H1 (cell line): ENCODE data around the gene CABLES2. TPM values are rescaled to one million over a fixed set of nuclear protein-coding genes. Genes with fewer than 3 reads are reported as not detected.

Experiments used
- BACH1 ChIP-seq: IDR thresholded peaks from 2 replicates; pipeline ENCODE4 v1.6.1; 2012; ENCODE audit warnings: low read length, improper control_type of control experiment
- NRF1 ChIP-seq: IDR thresholded peaks from 2 replicates; pipeline ENCODE4 v1.6.1; 2011; ENCODE audit warnings: mild to moderate bottlenecking, low read depth, low read length, improper control_type of control experiment
- SRF ChIP-seq: IDR thresholded peaks from 2 replicates; pipeline ENCODE4 v1.6.1; 2011; ENCODE audit warnings: mild to moderate bottlenecking, low read depth, low read length, moderate library complexity
- polyA plus RNA-seq, 7 experiments: library from polyadenylated mRNA; depleted of rRNA in 3 of 7; stranded (reverse) in 5 of 7; unstranded in 2 of 7; fragments of >200 nt in 5 of 7; fragments of 200-250 nt in 2 of 7; gene quantifications; 1 replicate in 5 of 7; 2 replicates in 1 of 7; 4 replicates in 1 of 7; pipeline versions ENCODE4 v1.2.1 to v1.2.3, GENCODE V29; 2011 to 2013; ENCODE audit warnings: missing spikeins in 2 of 7, mixed read lengths in 2 of 7
- total RNA-seq: library from RNA; stranded (reverse); fragmentation: NEBNext Ultra II Directional; extraction: Animal tissue kit (Norgen Biotek cat#: 25700); gene quantifications from 2 replicates; pipeline ENCODE4 v1.2.1, GENCODE V29; 2021

CABLES2 gene
- total and polyA plus RNA-seq, 2 of the 8 experiments (the other 6 are each of a cell fraction or from before 2014, with no cell fraction given) = 8.0 to 8.8 TPM

- TF ChIP-seq BACH1 (no peak), NRF1 (no peak), SRF (no peak)
- TF ChIP-seq, all 59 proteins: peak for 0
These were observed 44.5 kb downstream of the CABLES2 start (continued) for GRCh38 chr20:62362590-62362940.
